Activated gamma-delta T cell treated with Interleukin-2 at 50 U/mL for 16 hours (primary cell): Measurements from ENCODE around the gene LSM12.
A peak's percentile ranks its signal among the peaks of the same experiment; 100 is the strongest.
"Not testable (repeated sequence)": the region's sequence is repeated elsewhere in the genome, so short reads cannot be mapped to it uniquely, and the experiment has no call there.

ENCODE experiments used
- DNase-seq: peaks from one replicate; pipeline ENCODE4 v3.0.0-alpha.2; 2020

Gene LSM12

GRCh38 chr17:44004761-44005526 is 61.5 kb downstream of the LSM12 start:
- DNase-seq = no peak

- peak; percentile 12 for DNase-seq
Observed at GRCh38 chr17:44004077-44004760, 62.3 kb downstream of the LSM12 start, which contains the start of gene NAGS. Gene NAGS (plus strand): TSS chr17:44004622. CDS start chr17:44004664, 42 bp downstream.

GRCh38 chr17:44002141-44002848 is 64.2 kb downstream of the LSM12 start:
- DNase-seq = no peak

- no peak for DNase-seq
Observed at GRCh38 chr17:44001461-44001920, 65.0 kb downstream of the LSM12 start.

- no peak for DNase-seq
Observed at GRCh38 chr17:44000871-44001460, 65.5 kb downstream of the LSM12 start.

- no peak for DNase-seq
Observed at GRCh38 chr17:44000141-44000860, 66.2 kb downstream of the LSM12 start.

- DNase-seq = no peak
Observed at GRCh38 chr17:43999024-43999423, 67.4 kb downstream of the LSM12 start.

- no peak for DNase-seq
Observed at GRCh38 chr17:43998552-43998951, 67.9 kb downstream of the LSM12 start.

GRCh38 chr17:43997180-43997579 is 69.3 kb downstream of the LSM12 start:
- not testable (repeated sequence) for DNase-seq

GRCh38 chr17:43995150-43995471 is 71.4 kb downstream of the LSM12 start:
- DNase-seq = no peak

GRCh38 chr17:43994272-43995149 is 72.0 kb downstream of the LSM12 start:
- DNase-seq = peak; percentile 56

GRCh38 chr17:43992641-43993040 is 73.8 kb downstream of the LSM12 start:
- DNase-seq = no peak

GRCh38 chr17:43988301-43988700 is 78.2 kb downstream of the LSM12 start:
- DNase-seq = no peak

GRCh38 chr17:43987131-43988021 is 79.1 kb downstream of the LSM12 start:
- DNase-seq = no peak

GRCh38 chr17:43986225-43986981 is 80.1 kb downstream of the LSM12 start:
- no peak for DNase-seq

GRCh38 chr17:43984521-43984920 is 82.0 kb downstream of the LSM12 start:
- no peak for DNase-seq
